HepG2 (cell line): ENCODE results near the gene APC2. TPM values are rescaled to one million over a fixed set of nuclear protein-coding genes. Genes with fewer than 3 reads are reported as not detected.
A peak's percentile ranks its signal among the peaks of the same experiment; 100 is the strongest.

ENCODE experiments used
- HIVEP1 ChIP-seq: sonication (generic); formaldehyde crosslinking; IDR thresholded peaks from 2 replicates; pipeline ENCODE4 v1.4.0; 2020; ENCODE audit warnings: mild to moderate bottlenecking, missing genetic modification reagents
- HOXA3 ChIP-seq: sonication (generic); formaldehyde crosslinking; IDR thresholded peaks from 2 replicates; pipeline ENCODE4 v1.5.0; 2020; ENCODE audit warnings: missing genetic modification reagents
- MBD4 ChIP-seq: IDR thresholded peaks from 2 replicates; pipeline ENCODE4 v1.6.1; 2012; ENCODE audit warnings: low read length, inconsistent platforms, borderline replicate concordance
- PHB2 ChIP-seq: fragments of 450-650 bp; IDR thresholded peaks from 2 replicates; pipeline ENCODE4 v1.6.1; 2018; ENCODE audit not compliant: partially characterized antibody
- RAD21 ChIP-seq: fragments of 450-650 bp; formaldehyde crosslinking; IDR thresholded peaks from 2 replicates; pipeline ENCODE4 v1.5.0; 2020; ENCODE audit warnings: mild to moderate bottlenecking
- RFXAP ChIP-seq: sonication (generic); formaldehyde crosslinking; IDR thresholded peaks from 2 replicates; pipeline ENCODE4 v1.4.0; 2020; ENCODE audit warnings: missing genetic modification reagents, borderline replicate concordance
- SIN3A ChIP-seq: IDR thresholded peaks from 2 replicates; pipeline ENCODE4 v1.6.1; 2011; ENCODE audit warnings: low read depth, mild to moderate bottlenecking, control low read depth, low read length, borderline replicate concordance
- SMARCC2 ChIP-seq: fragments of 450-650 bp; IDR thresholded peaks from 2 replicates; pipeline ENCODE4 v1.6.1; 2017; ENCODE audit warnings: antibody characterized with exemption, mild to moderate bottlenecking
- SMC3 ChIP-seq: IDR thresholded peaks from 2 replicates; pipeline ENCODE4 v1.6.1; 2011; ENCODE audit warnings: low read length, improper control_type of control experiment
- ZMYM3 ChIP-seq: sonication (generic); formaldehyde crosslinking; IDR thresholded peaks from 2 replicates; pipeline ENCODE4 v1.5.1; 2020; ENCODE audit warnings: mild to moderate bottlenecking, missing genetic modification reagents
- ZNF20 ChIP-seq: sonication (generic); formaldehyde crosslinking; IDR thresholded peaks from 2 replicates; pipeline ENCODE4 v1.4.0; 2020; ENCODE audit warnings: mild to moderate bottlenecking, moderate library complexity, missing genetic modification reagents
- ZNF282 ChIP-seq: fragments of 450-650 bp; IDR thresholded peaks from 2 replicates; pipeline ENCODE4 v1.6.1; 2018; ENCODE audit not compliant: partially characterized antibody
- ZNF546 ChIP-seq: sonication (generic); formaldehyde crosslinking; conservative IDR thresholded peaks from 2 replicates; pipeline ENCODE4 v1.8.1; 2023; ENCODE audit warnings: mild to moderate bottlenecking, missing genetic modification reagents
- ZNF558 ChIP-seq: sonication (generic); formaldehyde crosslinking; IDR thresholded peaks from 2 replicates; pipeline ENCODE4 v1.9.0; 2022; ENCODE audit warnings: mild to moderate bottlenecking, missing genetic modification reagents, borderline replicate concordance
- polyA plus RNA-seq, 8 experiments: library from polyadenylated mRNA; depleted of rRNA in 3 of 8; stranded (reverse) in 7 of 8; unstranded in 1 of 8; fragments of >200 nt; fragmentation: Illumina TruSeq in 4 of 8; extraction: Trizol in 4 of 8; gene quantifications; 2 replicates each; pipeline versions ENCODE4 v1.2.1 to v1.2.3, GENCODE V29; 2011 to 2016; ENCODE audit warnings: low read depth in 4 of 8, missing spikeins in 1 of 8, mixed read lengths in 1 of 8; ENCODE audit not compliant: insufficient read depth in 1 of 8
- total RNA-seq, 5 experiments: library from RNA; depleted of rRNA; stranded (reverse); fragments of >200 nt; fragmentation: Illumina TruSeq; extraction: Trizol; gene quantifications; 2 replicates each; pipeline ENCODE4 v1.2.3, GENCODE V29; 2016; ENCODE audit warnings: low read depth in 1 of 5
- TF ChIP-seq, protein P1 (sequence below): sonication (generic); formaldehyde crosslinking; IDR thresholded peaks from 2 replicates; pipeline ENCODE4 v1.4.0; 2020; ENCODE audit warnings: missing genetic modification reagents, borderline replicate concordance
- TF ChIP-seq, protein P2 (sequence below): sonication (generic); formaldehyde crosslinking; IDR thresholded peaks from 2 replicates; pipeline ENCODE4 v1.5.0; 2020; ENCODE audit warnings: mild to moderate bottlenecking, missing genetic modification reagents
- TF ChIP-seq, protein P3 (sequence below), 2 experiments: fragments of 450-650 bp in 1 of 2; sonication (generic) in 1 of 2; formaldehyde crosslinking in 1 of 2; IDR thresholded peaks; 2 replicates each; pipeline versions ENCODE4 v1.6.1 to v1.8.0; 2016 to 2022; ENCODE audit warnings: antibody characterized with exemption in 1 of 2, mild to moderate bottlenecking in 1 of 2, missing genetic modification reagents in 1 of 2

Gene APC2
- total and polyA plus RNA-seq, 2 of the 13 experiments (the other 11 are each of a cell fraction or from before 2014, with no cell fraction given): 0.08 to 0.22 TPM

DNA sequence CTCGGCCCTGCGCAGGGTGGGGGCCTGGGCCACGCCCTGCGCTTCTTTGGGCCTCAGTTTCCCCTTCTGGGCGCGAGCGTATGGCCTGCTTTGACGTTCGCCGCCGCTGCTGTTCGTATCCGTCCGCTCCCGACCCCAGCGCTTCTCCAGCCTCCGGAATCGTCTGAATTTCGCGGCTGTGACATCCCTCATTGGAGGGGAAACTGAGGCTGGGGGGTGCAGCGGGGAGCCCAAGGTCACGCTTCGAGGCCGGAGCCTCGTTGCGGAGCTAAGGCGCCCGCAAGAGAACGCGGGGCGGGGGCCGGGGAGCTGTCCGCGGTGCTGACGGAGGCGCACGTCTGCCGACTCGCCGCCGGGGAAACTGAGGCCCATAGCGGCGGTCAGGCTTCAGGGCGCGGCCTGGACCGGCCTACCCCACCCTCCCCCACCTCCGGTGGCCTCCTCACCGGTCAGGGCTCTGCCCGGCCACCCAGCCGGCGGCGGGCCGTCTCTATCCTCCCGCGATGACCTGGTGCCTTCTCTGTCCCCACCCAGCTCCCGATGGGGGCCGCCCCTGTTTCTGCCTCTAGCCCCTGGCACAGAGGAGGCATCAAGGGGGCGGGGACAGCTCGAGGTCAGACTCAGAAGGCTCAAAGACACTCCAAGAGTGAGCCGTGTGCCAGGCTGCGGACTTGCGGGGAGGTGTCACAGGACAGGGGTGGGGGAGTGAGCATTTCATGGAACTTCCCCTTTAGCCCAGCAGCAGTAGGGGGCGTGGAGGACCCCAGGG lies 3.0 kb upstream of the APC2 start (continued):
- TF ChIP-seq ZNF282: no peak
- no peak for TF ChIP-seq SMC3
- TF ChIP-seq ZNF546 (CRISPR knock-in tag): no peak
- TF ChIP-seq, protein P1, sequence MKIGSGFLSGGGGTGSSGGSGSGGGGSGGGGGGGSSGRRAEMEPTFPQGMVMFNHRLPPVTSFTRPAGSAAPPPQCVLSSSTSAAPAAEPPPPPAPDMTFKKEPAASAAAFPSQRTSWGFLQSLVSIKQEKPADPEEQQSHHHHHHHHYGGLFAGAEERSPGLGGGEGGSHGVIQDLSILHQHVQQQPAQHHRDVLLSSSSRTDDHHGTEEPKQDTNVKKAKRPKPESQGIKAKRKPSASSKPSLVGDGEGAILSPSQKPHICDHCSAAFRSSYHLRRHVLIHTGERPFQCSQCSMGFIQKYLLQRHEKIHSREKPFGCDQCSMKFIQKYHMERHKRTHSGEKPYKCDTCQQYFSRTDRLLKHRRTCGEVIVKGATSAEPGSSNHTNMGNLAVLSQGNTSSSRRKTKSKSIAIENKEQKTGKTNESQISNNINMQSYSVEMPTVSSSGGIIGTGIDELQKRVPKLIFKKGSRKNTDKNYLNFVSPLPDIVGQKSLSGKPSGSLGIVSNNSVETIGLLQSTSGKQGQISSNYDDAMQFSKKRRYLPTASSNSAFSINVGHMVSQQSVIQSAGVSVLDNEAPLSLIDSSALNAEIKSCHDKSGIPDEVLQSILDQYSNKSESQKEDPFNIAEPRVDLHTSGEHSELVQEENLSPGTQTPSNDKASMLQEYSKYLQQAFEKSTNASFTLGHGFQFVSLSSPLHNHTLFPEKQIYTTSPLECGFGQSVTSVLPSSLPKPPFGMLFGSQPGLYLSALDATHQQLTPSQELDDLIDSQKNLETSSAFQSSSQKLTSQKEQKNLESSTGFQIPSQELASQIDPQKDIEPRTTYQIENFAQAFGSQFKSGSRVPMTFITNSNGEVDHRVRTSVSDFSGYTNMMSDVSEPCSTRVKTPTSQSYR (CRISPR knock-in tag): 0 out of 2 replicates have a peak, but pooled peaks have one; percentile 23
- TF ChIP-seq SIN3A: no peak; the same call in 1 of the 2 replicates
- no peak for TF ChIP-seq RFXAP (CRISPR knock-in tag)
- TF ChIP-seq HOXA3 (CRISPR knock-in tag): no peak; the same call in 1 of the 2 replicates
- no peak for TF ChIP-seq SMARCC2
- TF ChIP-seq, protein P2, sequence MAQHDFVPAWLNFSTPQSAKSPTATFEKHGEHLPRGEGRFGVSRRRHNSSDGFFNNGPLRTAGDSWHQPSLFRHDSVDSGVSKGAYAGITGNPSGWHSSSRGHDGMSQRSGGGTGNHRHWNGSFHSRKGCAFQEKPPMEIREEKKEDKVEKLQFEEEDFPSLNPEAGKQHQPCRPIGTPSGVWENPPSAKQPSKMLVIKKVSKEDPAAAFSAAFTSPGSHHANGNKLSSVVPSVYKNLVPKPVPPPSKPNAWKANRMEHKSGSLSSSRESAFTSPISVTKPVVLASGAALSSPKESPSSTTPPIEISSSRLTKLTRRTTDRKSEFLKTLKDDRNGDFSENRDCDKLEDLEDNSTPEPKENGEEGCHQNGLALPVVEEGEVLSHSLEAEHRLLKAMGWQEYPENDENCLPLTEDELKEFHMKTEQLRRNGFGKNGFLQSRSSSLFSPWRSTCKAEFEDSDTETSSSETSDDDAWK: no peak
- no peak for TF ChIP-seq ZNF558 (CRISPR knock-in tag)
- TF ChIP-seq MBD4: no peak
- 0 out of 2 replicates have a peak, but pooled peaks have one; percentile 18 for TF ChIP-seq HIVEP1 (CRISPR knock-in tag)
- TF ChIP-seq RAD21 (CRISPR knock-in tag): no peak
- TF ChIP-seq ZNF20 (CRISPR knock-in tag): no peak
- TF ChIP-seq, protein P3, sequence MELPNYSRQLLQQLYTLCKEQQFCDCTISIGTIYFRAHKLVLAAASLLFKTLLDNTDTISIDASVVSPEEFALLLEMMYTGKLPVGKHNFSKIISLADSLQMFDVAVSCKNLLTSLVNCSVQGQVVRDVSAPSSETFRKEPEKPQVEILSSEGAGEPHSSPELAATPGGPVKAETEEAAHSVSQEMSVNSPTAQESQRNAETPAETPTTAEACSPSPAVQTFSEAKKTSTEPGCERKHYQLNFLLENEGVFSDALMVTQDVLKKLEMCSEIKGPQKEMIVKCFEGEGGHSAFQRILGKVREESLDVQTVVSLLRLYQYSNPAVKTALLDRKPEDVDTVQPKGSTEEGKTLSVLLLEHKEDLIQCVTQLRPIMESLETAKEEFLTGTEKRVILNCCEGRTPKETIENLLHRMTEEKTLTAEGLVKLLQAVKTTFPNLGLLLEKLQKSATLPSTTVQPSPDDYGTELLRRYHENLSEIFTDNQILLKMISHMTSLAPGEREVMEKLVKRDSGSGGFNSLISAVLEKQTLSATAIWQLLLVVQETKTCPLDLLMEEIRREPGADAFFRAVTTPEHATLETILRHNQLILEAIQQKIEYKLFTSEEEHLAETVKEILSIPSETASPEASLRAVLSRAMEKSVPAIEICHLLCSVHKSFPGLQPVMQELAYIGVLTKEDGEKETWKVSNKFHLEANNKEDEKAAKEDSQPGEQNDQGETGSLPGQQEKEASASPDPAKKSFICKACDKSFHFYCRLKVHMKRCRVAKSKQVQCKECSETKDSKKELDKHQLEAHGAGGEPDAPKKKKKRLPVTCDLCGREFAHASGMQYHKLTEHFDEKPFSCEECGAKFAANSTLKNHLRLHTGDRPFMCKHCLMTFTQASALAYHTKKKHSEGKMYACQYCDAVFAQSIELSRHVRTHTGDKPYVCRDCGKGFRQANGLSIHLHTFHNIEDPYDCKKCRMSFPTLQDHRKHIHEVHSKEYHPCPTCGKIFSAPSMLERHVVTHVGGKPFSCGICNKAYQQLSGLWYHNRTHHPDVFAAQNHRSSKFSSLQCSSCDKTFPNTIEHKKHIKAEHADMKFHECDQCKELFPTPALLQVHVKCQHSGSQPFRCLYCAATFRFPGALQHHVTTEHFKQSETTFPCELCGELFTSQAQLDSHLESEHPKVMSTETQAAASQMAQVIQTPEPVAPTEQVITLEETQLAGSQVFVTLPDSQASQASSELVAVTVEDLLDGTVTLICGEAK (IDR thresholded peaks at IDR 0.05): no peak
- TF ChIP-seq, protein P3 (CRISPR knock-in tag; IDR thresholded peaks at IDR 0.05): no peak
- TF ChIP-seq PHB2: no peak
- no peak for TF ChIP-seq ZMYM3 (CRISPR knock-in tag)
